Neural progenitor cell (in vitro differentiated cells): Measurements from ENCODE around the gene SMARCD3.

Source experiments
- CTCF ChIP-seq: fragments of 200-600 bp; sonication (generic); IDR thresholded peaks from 2 replicates; pipeline ENCODE4 v1.5.1; 2017; ENCODE audit warnings: antibody characterized with exemption, mild to moderate bottlenecking
- EZH2phosphoT487 ChIP-seq: fragments of 200-600 bp; sonication (generic); IDR thresholded peaks from 2 replicates; pipeline ENCODE4 v1.6.1; 2017; ENCODE audit warnings: antibody characterized with exemption

GRCh38 chr7:151265351-151265931, 16.9 kb upstream of the SMARCD3 start:
- TF ChIP-seq CTCF = no peak
- TF ChIP-seq EZH2phosphoT487 = no peak
